ENCODE measurements around the gene NHLH2. TPM values are rescaled to one million over a fixed set of nuclear protein-coding genes. Genes with fewer than 3 reads are reported as not detected.

Gene NHLH2
- polyA plus RNA-seq, 1 donor from 2014 or later, result 0.31 TPM

DNA sequence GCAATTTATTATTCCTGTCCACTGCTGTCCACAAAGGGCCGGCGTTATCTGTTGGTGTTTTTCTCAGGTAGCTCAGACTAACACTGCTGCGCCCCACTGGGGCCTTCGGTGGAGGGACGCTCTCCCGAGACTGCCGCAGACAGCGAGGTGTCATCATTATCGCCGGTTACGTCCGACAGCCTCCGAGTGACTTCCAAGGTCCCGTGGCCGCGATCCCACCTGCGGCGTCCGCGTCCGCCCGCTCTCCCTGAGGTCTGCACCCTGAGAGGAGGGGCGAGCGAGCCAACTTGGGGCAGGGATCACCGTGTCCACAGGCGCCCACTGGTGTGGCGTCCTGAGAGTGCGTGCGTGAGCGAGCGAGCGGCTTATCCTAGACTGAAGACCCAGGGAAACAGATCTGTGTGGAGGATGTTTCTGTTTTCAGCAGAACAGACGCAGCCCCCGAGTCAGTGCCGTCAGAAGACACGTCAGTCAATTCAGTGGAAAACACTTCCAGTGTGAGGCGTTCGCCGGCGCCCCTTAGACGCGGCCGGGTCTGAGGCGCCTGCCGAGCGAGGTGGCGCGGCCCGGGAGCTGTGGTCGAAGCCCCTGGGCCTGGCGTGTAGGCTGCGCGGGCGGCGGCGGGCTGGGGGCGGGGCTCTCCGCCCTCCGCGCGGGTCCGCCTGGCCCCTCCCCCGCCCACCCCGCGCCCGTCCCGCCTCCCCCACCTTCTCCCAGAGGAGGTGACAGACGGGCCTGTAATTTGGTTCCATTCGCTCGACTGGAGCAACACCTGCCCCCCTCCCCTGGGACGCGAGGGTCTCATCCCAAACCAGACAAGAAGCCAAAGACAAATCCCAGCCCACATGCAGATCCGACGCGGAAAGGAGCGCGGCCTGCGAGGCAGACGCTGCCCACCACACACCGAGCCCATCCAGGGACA is 12.6 kb downstream of the NHLH2 start:
- Histone ChIP-seq H3K36me3 (ENCODE audit: insufficient read depth, low read length) (no peaks in the 10 kb centered on the region), H3K9ac (ENCODE audit: low read length) (peak overlapping the region; percentile 11)

GRCh38 chr1:115827452-115828044 is 13.4 kb downstream of the NHLH2 start:
- no peaks in the 10 kb centered on the region for H3K9me3 ChIP-seq (ENCODE audit: low read length)
- H3K79me2 ChIP-seq (replicated peaks; ENCODE audit: insufficient read depth, low read length), result no peaks in the 10 kb centered on the region
- no peaks in the 10 kb centered on the region for H3K27me3 ChIP-seq (ENCODE audit: insufficient read depth, low read depth, low read length)
- TF ChIP-seq CTCF (IDR thresholded peaks at IDR 0.05; ENCODE audit: poor library complexity, severe bottlenecking) (no peak), POLR2AphosphoS5 (IDR thresholded peaks at IDR 0.05) (peak; percentile 79), RAD21 (conservative IDR thresholded peaks at IDR 0.05) (no peak), EZH2 (IDR thresholded peaks at IDR 0.05; ENCODE audit: borderline replicate concordance, insufficient read depth, low read length, poor library complexity, severe bottlenecking) (no peak), REST (IDR thresholded peaks at IDR 0.05; ENCODE audit: borderline replicate concordance) (peak; percentile 66), SMC3 (conservative IDR thresholded peaks at IDR 0.05; ENCODE audit: poor library complexity) (no peak), MXI1 (conservative IDR thresholded peaks at IDR 0.05; ENCODE audit: poor library complexity, severe bottlenecking) (no peak), TAF1 (IDR thresholded peaks at IDR 0.05; ENCODE audit: low read depth) (no peak), EP300 (conservative IDR thresholded peaks at IDR 0.05; ENCODE audit: poor library complexity, severe bottlenecking) (peak; percentile 93)
- H3K9ac ChIP-seq (ENCODE audit: low read length), result no peak overlapping the region
- H3K4me2 ChIP-seq (ENCODE audit: low read length), result peak overlapping the region; percentile 44
- H2AFZ ChIP-seq (ENCODE audit: low read depth, low read length), result no peak overlapping the region
- H3K9me2 ChIP-seq (ENCODE audit: insufficient read depth, low read length), result no peaks in the 10 kb centered on the region
- no peaks in the 10 kb centered on the region for H4K20me1 ChIP-seq (ENCODE audit: insufficient read depth)
- peak overlapping the region; percentile 3 for H3K27ac ChIP-seq (ENCODE audit: low read length)
- no peaks in the 10 kb centered on the region for H3K36me3 ChIP-seq (ENCODE audit: insufficient read depth, low read length)
- peak overlapping the region; percentile 61 for H3K4me3 ChIP-seq (ENCODE audit: low read length)
- no peaks in the 10 kb centered on the region for H3F3A ChIP-seq (ENCODE audit: insufficient read depth, low read length, poor library complexity, severe bottlenecking)

More for the DNA sequence above, 12.6 kb downstream of the NHLH2 start:
- H2AFZ ChIP-seq (ENCODE audit: low read depth, low read length), result peak overlapping the region; percentile 5
- no peaks in the 10 kb centered on the region for H3K9me3 ChIP-seq (ENCODE audit: low read length)
- H3F3A ChIP-seq (ENCODE audit: insufficient read depth, low read length, poor library complexity, severe bottlenecking), result no peaks in the 10 kb centered on the region
- H3K27ac ChIP-seq (ENCODE audit: low read length), result peak overlapping the region; percentile 3
- H4K20me1 ChIP-seq (ENCODE audit: insufficient read depth), result no peaks in the 10 kb centered on the region
- no peaks in the 10 kb centered on the region for H3K27me3 ChIP-seq (ENCODE audit: insufficient read depth, low read depth, low read length)
- H3K9me2 ChIP-seq (ENCODE audit: insufficient read depth, low read length), result no peaks in the 10 kb centered on the region
- TF ChIP-seq CTCF (IDR thresholded peaks at IDR 0.05; ENCODE audit: poor library complexity, severe bottlenecking) (no peak), POLR2AphosphoS5 (IDR thresholded peaks at IDR 0.05) (no peak), SMC3 (conservative IDR thresholded peaks at IDR 0.05; ENCODE audit: poor library complexity) (no peak), TAF1 (IDR thresholded peaks at IDR 0.05; ENCODE audit: low read depth) (no peak), EP300 (conservative IDR thresholded peaks at IDR 0.05; ENCODE audit: poor library complexity, severe bottlenecking) (no peak), MXI1 (conservative IDR thresholded peaks at IDR 0.05; ENCODE audit: poor library complexity, severe bottlenecking) (no peak), RAD21 (conservative IDR thresholded peaks at IDR 0.05) (no peak)
- peak overlapping the region; percentile 44 for H3K4me2 ChIP-seq (ENCODE audit: low read length)
- no peaks in the 10 kb centered on the region for H3K79me2 ChIP-seq (replicated peaks; ENCODE audit: insufficient read depth, low read length)
- H3K4me3 ChIP-seq (ENCODE audit: low read length), result peak overlapping the region; percentile 61

Data from neural cell (in vitro differentiated cells).